ENCODE results near the gene FEM1B.

The FEM1B gene

DNA sequence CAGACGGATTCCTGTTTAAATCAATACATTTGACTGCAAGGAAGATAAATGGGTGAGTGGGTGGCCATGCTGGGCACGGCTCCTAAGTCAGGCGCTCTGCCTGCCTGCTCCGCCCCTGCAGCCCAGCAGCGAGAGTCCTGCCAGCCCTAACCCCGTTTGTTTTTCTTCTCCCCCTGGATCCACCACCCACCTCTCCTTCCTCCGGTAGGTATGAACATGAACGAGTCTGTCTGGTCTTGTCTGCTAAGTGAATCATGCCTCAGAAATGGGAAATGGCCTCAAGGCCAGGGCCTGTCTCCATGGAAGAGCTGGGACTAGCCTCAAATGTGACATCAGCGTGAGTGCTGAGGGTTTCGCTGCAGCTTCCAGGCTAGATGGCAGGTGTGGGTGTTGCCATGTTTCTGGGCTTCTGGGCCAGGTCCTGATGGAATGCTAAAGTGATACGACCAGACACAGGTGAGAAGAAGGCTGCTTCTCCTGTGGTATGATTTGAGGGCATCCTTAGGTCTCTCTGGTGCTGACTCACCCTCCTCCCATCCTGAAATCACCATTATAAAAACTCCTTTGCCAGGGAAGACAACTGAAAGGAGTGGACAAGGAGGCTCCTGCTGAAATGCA is 5.6 kb upstream of the FEM1B start:
- DNase-seq (ENCODE audit: low read depth in 1 of 2, low spot score in 1 of 2), result no peak

DNA sequence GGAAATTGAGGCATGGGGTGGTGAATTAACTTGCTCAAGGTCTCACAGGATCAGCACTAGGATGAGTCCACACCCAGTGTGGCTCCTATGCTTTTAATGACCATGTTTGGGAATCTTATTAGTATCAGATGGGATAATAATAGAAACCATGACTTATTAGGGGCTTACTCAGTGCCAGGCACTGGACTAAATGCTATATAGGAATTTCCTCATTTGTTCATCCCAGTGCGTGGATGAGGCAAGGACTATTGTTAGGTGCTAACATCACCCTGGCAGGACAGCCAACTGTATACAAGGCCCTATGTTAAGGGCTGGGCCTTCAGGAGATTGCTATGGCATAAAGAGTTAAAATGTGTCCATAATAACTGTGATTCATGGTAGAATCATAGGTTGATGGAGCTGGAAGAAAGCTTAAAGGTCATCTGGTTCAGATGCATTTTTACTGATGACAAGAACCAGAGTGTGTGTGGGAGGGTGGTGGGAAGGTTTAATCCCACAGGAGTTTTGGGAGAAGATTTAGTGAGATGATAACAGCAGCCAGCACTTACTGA is 4.7 kb upstream of the FEM1B start:
- H3K4me3 ChIP-seq (replicated peaks; ENCODE audit: insufficient read depth, low read length), result no peak overlapping the region
- H3K27ac ChIP-seq (replicated peaks), result no peak overlapping the region
- DNase-seq (ENCODE audit: low read depth in 1 of 2, low spot score in 1 of 2), result no peak
- H3K27me3 ChIP-seq (ENCODE audit: insufficient read depth, poor library complexity, severe bottlenecking), result no peaks in the 10 kb centered on the region
- TF ChIP-seq, protein P1, sequence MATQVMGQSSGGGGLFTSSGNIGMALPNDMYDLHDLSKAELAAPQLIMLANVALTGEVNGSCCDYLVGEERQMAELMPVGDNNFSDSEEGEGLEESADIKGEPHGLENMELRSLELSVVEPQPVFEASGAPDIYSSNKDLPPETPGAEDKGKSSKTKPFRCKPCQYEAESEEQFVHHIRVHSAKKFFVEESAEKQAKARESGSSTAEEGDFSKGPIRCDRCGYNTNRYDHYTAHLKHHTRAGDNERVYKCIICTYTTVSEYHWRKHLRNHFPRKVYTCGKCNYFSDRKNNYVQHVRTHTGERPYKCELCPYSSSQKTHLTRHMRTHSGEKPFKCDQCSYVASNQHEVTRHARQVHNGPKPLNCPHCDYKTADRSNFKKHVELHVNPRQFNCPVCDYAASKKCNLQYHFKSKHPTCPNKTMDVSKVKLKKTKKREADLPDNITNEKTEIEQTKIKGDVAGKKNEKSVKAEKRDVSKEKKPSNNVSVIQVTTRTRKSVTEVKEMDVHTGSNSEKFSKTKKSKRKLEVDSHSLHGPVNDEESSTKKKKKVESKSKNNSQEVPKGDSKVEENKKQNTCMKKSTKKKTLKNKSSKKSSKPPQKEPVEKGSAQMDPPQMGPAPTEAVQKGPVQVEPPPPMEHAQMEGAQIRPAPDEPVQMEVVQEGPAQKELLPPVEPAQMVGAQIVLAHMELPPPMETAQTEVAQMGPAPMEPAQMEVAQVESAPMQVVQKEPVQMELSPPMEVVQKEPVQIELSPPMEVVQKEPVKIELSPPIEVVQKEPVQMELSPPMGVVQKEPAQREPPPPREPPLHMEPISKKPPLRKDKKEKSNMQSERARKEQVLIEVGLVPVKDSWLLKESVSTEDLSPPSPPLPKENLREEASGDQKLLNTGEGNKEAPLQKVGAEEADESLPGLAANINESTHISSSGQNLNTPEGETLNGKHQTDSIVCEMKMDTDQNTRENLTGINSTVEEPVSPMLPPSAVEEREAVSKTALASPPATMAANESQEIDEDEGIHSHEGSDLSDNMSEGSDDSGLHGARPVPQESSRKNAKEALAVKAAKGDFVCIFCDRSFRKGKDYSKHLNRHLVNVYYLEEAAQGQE (IDR thresholded peaks at IDR 0.05; ENCODE audit: insufficient replicate concordance, low read depth), result no peak

More for the DNA sequence above, 5.6 kb upstream of the FEM1B start:
- no peak overlapping the region for H3K4me3 ChIP-seq (replicated peaks; ENCODE audit: insufficient read depth, low read length)
- no peak overlapping the region for H3K27ac ChIP-seq (replicated peaks)
- no peaks in the 10 kb centered on the region for H3K27me3 ChIP-seq (ENCODE audit: insufficient read depth, poor library complexity, severe bottlenecking)
- TF ChIP-seq GABPA (IDR thresholded peaks at IDR 0.05; ENCODE audit: low read depth) (no peak), SPI1 (IDR thresholded peaks at IDR 0.05; ENCODE audit: borderline replicate concordance, low read depth) (no peak), POLR2AphosphoS5 (IDR thresholded peaks at IDR 0.05; ENCODE audit: low read depth) (no peak)
- TF ChIP-seq, protein P1 (IDR thresholded peaks at IDR 0.05; ENCODE audit: insufficient replicate concordance, low read depth), result no peak
- TF ChIP-seq, protein P2, sequence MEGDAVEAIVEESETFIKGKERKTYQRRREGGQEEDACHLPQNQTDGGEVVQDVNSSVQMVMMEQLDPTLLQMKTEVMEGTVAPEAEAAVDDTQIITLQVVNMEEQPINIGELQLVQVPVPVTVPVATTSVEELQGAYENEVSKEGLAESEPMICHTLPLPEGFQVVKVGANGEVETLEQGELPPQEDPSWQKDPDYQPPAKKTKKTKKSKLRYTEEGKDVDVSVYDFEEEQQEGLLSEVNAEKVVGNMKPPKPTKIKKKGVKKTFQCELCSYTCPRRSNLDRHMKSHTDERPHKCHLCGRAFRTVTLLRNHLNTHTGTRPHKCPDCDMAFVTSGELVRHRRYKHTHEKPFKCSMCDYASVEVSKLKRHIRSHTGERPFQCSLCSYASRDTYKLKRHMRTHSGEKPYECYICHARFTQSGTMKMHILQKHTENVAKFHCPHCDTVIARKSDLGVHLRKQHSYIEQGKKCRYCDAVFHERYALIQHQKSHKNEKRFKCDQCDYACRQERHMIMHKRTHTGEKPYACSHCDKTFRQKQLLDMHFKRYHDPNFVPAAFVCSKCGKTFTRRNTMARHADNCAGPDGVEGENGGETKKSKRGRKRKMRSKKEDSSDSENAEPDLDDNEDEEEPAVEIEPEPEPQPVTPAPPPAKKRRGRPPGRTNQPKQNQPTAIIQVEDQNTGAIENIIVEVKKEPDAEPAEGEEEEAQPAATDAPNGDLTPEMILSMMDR (IDR thresholded peaks at IDR 0.05; ENCODE audit: insufficient read depth, low read length), result no peak

DNA sequence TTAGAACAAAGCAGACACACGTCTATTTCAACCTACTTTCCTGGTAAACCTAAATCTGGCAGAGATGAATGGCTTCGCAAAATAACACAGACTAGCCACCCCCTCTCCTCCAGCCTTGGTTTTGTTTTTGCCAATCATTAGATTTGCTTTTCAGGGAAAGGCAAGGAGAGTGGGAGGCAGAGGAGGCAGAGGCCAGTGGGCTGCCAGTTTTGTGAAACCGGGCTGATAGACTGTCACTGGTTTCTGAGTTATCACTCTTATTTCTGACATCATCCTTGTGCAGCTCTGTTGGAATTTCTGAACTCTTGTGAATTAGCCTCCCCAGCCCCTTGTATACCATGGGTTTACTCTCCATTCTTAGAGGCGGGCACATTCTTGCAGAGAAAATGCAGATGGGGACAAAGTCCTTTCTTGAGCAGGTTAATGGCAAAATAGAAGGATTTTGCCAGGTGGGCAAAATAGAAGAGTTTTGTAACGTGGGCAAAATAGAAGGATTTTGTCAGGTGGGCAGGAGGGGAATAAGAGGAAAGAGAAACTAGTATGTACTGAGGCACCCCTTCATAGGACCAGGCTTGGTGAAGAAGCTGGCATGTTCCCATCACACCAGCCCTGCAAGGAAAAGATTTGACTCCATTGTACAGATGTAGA is 3.2 kb upstream of the FEM1B start:
- no peak for TF ChIP-seq SPI1 (IDR thresholded peaks at IDR 0.05; ENCODE audit: borderline replicate concordance, low read depth)
- no peak for TF ChIP-seq POLR2AphosphoS5 (IDR thresholded peaks at IDR 0.05; ENCODE audit: low read depth)
- TF ChIP-seq, protein P1 (IDR thresholded peaks at IDR 0.05; ENCODE audit: insufficient replicate concordance, low read depth), result no peak
- TF ChIP-seq, protein P2 (IDR thresholded peaks at IDR 0.05; ENCODE audit: insufficient read depth, low read length), result no peak
- no peak for TF ChIP-seq GABPA (IDR thresholded peaks at IDR 0.05; ENCODE audit: low read depth)
- Histone ChIP-seq H3K27ac (replicated peaks) (no peak overlapping the region), H3K4me3 (replicated peaks; ENCODE audit: insufficient read depth, low read length) (no peak overlapping the region), H3K27me3 (ENCODE audit: insufficient read depth, poor library complexity, severe bottlenecking) (no peaks in the 10 kb centered on the region)
- no peak for DNase-seq (ENCODE audit: low read depth in 1 of 2, low spot score in 1 of 2)
